ENCODE results near the gene BCL2.

DNA sequence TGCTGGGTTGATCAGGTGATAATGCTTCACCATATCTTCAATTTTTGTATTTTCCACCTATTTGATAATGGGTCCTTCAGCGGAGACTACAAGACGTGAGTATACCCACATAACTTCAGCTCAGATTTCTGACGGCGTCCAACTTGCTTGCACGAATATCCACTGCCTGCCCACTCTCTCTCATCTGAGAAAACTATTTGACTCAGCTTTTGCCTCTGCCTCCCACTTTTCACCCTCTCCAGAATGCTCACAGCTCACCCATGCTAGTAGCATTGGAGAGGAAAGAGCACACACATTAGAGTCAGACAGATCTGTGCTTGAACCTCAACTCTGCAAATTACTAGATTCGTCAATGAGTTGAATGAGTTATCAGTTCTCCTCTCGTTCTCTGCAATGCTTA is 166.8 kb downstream of the BCL2 start:
- TF ChIP-seq, protein P1, sequence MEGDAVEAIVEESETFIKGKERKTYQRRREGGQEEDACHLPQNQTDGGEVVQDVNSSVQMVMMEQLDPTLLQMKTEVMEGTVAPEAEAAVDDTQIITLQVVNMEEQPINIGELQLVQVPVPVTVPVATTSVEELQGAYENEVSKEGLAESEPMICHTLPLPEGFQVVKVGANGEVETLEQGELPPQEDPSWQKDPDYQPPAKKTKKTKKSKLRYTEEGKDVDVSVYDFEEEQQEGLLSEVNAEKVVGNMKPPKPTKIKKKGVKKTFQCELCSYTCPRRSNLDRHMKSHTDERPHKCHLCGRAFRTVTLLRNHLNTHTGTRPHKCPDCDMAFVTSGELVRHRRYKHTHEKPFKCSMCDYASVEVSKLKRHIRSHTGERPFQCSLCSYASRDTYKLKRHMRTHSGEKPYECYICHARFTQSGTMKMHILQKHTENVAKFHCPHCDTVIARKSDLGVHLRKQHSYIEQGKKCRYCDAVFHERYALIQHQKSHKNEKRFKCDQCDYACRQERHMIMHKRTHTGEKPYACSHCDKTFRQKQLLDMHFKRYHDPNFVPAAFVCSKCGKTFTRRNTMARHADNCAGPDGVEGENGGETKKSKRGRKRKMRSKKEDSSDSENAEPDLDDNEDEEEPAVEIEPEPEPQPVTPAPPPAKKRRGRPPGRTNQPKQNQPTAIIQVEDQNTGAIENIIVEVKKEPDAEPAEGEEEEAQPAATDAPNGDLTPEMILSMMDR (IDR thresholded peaks at IDR 0.05; ENCODE audit: low read depth, low read length): no peak
- TF ChIP-seq EZH2phosphoT487 (IDR thresholded peaks at IDR 0.05; ENCODE audit: low read depth): no peak
